Omental fat pad (tissue), 4 donors: ENCODE results near the gene CCL19. TPM values are rescaled to one million over a fixed set of nuclear protein-coding genes. Genes with fewer than 3 reads are reported as not detected.
A peak's percentile ranks its signal among the peaks of the same experiment; 100 is the strongest.

Experiments
- ATAC-seq: fragments of 150-250 bp; one replicate; pipeline ENCODE4 v1.9.1; 2016; ENCODE audit warnings: mild to moderate bottlenecking, moderate library complexity; ENCODE audit not compliant: low FRiP score
- DNase-seq: peaks from one replicate; pipeline ENCODE4 v3.0.0-alpha.2; 2019; ENCODE audit warnings: low spot score
- small RNA-seq: library from RNA; depleted of rRNA; stranded (forward); fragments of <200 nt; gene quantifications from one replicate; pipeline ENCODE3, GENCODE V24; 2016
- total RNA-seq, 4 donors: library from RNA; depleted of rRNA; stranded (reverse); fragments of >200 nt; gene quantifications; one replicate each; pipeline ENCODE4 v1.1.0, GENCODE V29; 2016
- TF ChIP-seq, protein P1 (sequence below), 3 donors: fragments of 450-650 bp; IDR thresholded peaks; one replicate each; pipeline ENCODE4 v1.5.1; 2016 to 2017; ENCODE audit warnings: antibody characterized with exemption in 3 of 3, mild to moderate bottlenecking in 3 of 3, moderate library complexity in 2 of 3

The CCL19 gene
- total RNA-seq, 4 donors from 2014 or later: not detected

DNA sequence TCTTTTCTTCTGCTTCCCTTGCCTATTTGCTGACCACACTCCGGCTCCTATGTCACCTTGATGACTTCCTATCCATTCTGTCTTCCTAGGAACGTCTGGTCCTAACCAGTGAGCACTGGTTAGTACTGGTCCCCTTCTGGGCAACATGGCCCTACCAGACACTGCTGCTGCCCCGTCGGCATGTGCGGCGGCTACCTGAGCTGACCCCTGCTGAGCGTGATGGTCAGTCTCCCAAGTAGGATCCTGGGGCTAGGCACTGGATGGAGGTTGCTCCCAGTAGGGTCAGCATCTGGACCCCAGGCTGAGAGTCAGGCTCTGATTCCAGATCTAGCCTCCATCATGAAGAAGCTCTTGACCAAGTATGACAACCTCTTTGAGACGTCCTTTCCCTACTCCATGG lies 42.4 kb downstream of the CCL19 start:
- TF ChIP-seq, protein P1, sequence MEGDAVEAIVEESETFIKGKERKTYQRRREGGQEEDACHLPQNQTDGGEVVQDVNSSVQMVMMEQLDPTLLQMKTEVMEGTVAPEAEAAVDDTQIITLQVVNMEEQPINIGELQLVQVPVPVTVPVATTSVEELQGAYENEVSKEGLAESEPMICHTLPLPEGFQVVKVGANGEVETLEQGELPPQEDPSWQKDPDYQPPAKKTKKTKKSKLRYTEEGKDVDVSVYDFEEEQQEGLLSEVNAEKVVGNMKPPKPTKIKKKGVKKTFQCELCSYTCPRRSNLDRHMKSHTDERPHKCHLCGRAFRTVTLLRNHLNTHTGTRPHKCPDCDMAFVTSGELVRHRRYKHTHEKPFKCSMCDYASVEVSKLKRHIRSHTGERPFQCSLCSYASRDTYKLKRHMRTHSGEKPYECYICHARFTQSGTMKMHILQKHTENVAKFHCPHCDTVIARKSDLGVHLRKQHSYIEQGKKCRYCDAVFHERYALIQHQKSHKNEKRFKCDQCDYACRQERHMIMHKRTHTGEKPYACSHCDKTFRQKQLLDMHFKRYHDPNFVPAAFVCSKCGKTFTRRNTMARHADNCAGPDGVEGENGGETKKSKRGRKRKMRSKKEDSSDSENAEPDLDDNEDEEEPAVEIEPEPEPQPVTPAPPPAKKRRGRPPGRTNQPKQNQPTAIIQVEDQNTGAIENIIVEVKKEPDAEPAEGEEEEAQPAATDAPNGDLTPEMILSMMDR (IDR thresholded peaks at IDR 0.05): no peak
- no peak for DNase-seq
- ATAC-seq: no peak

GRCh38 chr9:34647651-34648050 lies 43.4 kb downstream of the CCL19 start:
- DNase-seq: no peak
- TF ChIP-seq, protein P1 (IDR thresholded peaks at IDR 0.05): no peak
- no peak for ATAC-seq

DNA sequence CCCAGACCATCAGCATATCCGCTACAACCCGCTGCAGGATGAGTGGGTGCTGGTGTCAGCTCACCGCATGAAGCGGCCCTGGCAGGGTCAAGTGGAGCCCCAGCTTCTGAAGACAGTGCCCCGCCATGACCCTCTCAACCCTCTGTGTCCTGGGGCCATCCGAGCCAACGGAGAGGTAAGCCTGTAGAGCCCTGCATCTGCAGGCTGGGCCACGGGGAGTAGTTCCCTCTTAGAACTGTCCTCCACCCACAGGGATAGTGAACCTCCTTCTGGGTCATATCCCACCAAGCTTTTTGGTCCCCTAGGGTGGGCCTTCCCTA lies 44.0 kb downstream of the CCL19 start:
- DNase-seq (no peak), ATAC-seq (no peak)
- TF ChIP-seq, protein P1 (IDR thresholded peaks at IDR 0.05): no peak

- TF ChIP-seq, protein P1 (IDR thresholded peaks at IDR 0.05): peak in 1 of 3 donors; percentile 3
- DNase-seq (peak; percentile 99), ATAC-seq (peak; percentile 73)
These were observed 44.6 kb downstream of the CCL19 start, which contains the start of gene GALT for GRCh38 chr9:34646211-34647083. Gene GALT, plus strand, starts transcription at chr9:34646675. Its CDS starts 30 bp downstream, at chr9:34646705.

GRCh38 chr9:34644766-34645314 lies 46.2 kb downstream of the CCL19 start:
- TF ChIP-seq, protein P1 (IDR thresholded peaks at IDR 0.05): no peak
- no peak for ATAC-seq
- no peak for DNase-seq

- TF ChIP-seq, protein P1 (IDR thresholded peaks at IDR 0.05): no peak
- DNase-seq (no peak), ATAC-seq (no peak)
These were observed 48.4 kb downstream of the CCL19 start for GRCh38 chr9:34642679-34643078.

Small RNAs within 50 kb of the gene (small RNA-seq; reads per million reads assigned to genes)
- not detected for gene CCL27

Other genes with a start within 250 kb of the CCL19 start
- gene FAM219A, start 232.7 kb downstream of the CCL19 start, total RNA-seq: 10 to 100 TPM in 3 of 4 donors, 1 to 10 TPM in 1; 6.7 to 16.4 (median 13.6) TPM
- gene DNAI1, start 232.5 kb downstream of the CCL19 start, total RNA-seq: not detected
- not detected for gene ENHO, start 168.3 kb downstream of the CCL19 start, total RNA-seq
- gene CNTFR, start 101.6 kb downstream of the CCL19 start, total RNA-seq: 10 to 100 TPM; 41.9 to 81.5 (median 60.4) TPM
- 10 to 100 TPM; 13.3 to 28.1 (median 23.1) TPM for gene RPP25L, start 79.2 kb downstream of the CCL19 start, total RNA-seq
- gene DCTN3, start 70.8 kb downstream of the CCL19 start, total RNA-seq: 10 to 100 TPM; 46.5 to 93.8 (median 75.0) TPM
- gene ARID3C, start 62.2 kb downstream of the CCL19 start, total RNA-seq: not detected
- 10 to 100 TPM; 72.9 to 88.6 (median 73.2) TPM for gene SIGMAR1, start 53.5 kb downstream of the CCL19 start, total RNA-seq
- gene GALT, start 44.6 kb downstream of the CCL19 start, total RNA-seq: 10 to 100 TPM; 17.2 to 53.3 (median 32.7) TPM
- gene IL11RA, start 39.1 kb downstream of the CCL19 start, total RNA-seq: 10 to 100 TPM; 13.3 to 49.3 (median 23.1) TPM
- not detected for gene CCL27, start 28.6 kb downstream of the CCL19 start, total RNA-seq
- gene CCL21, start 18.9 kb upstream of the CCL19 start, total RNA-seq: 10 to 100 TPM; 30.0 to 59.2 (median 57.5) TPM